Small intestine (tissue), 7 donors: ENCODE data around the gene LPP. TPM values are rescaled to one million over a fixed set of nuclear protein-coding genes. Genes with fewer than 3 reads are reported as not detected.

Source experiments
- DNase-seq, 2 donors: peaks; one replicate each; pipeline versions ENCODE4 v3.0.0 to v3.0.0-alpha.2; 2013
- FAIRE-seq: peaks from 2 replicates; lab custom pipeline; 2012; peaks lifted over from hg19 to GRCh38; lab: Jason Lieb, UNC
- H3K27ac ChIP-seq, 3 donors: one replicate each; pipeline ENCODE4 v1.5.1; 2013; ENCODE audit warnings: low read length in 2 of 3, mild to moderate bottlenecking in 2 of 3, control low read depth in 1 of 3, inconsistent platforms in 1 of 3, low read depth in 1 of 3, moderate library complexity in 1 of 3
- H3K27me3 ChIP-seq, 3 donors: one replicate each; pipeline ENCODE4 v1.6.1; 2013; ENCODE audit warnings: low read length in 3 of 3, inconsistent platforms in 1 of 3; ENCODE audit not compliant: control insufficient read depth in 3 of 3, insufficient read depth in 3 of 3
- H3K36me3 ChIP-seq, 3 donors: one replicate each; pipeline ENCODE4 v1.6.1; 2013; ENCODE audit warnings: low read length in 3 of 3, inconsistent platforms in 1 of 3, low read depth in 1 of 3, mild to moderate bottlenecking in 1 of 3, moderate library complexity in 1 of 3; ENCODE audit not compliant: control insufficient read depth in 3 of 3, insufficient read depth in 2 of 3
- H3K4me1 ChIP-seq, 3 donors: one replicate each; pipeline ENCODE4 v1.6.1; 2013; ENCODE audit warnings: low read length in 2 of 3, inconsistent platforms in 1 of 3, low read depth in 1 of 3, mild to moderate bottlenecking in 1 of 3, moderate library complexity in 1 of 3; ENCODE audit not compliant: control insufficient read depth in 3 of 3, insufficient read depth in 2 of 3
- H3K4me3 ChIP-seq, 3 donors: one replicate each; pipeline ENCODE4 v1.5.1; 2013; ENCODE audit warnings: low read length in 3 of 3, control low read depth in 1 of 3, inconsistent platforms in 1 of 3, low read depth in 1 of 3, mild to moderate bottlenecking in 1 of 3, moderate library complexity in 1 of 3
- H3K9me3 ChIP-seq, 2 donors: one replicate each; pipeline ENCODE4 v1.6.1; 2013; ENCODE audit warnings: low read depth in 1 of 2, low read length in 1 of 2; ENCODE audit not compliant: control insufficient read depth in 2 of 2, insufficient read depth in 1 of 2
- WGBS, 3 donors: extraction: QIAGEN DNeasy Blood & Tissue Kit; methylation state at CpG; one replicate each; pipeline ENCODE4 v1.1.7; 2013; 5-methylcytosine and 5-hydroxymethylcytosine counted together
- polyA plus RNA-seq, 4 donors: library from polyadenylated mRNA; stranded (reverse) in 3 of 4; unstranded in 1 of 4; fragments of 200-250 nt in 3 of 4; fragments of 120-200 nt in 1 of 4; gene quantifications; one replicate each; pipeline versions ENCODE4 v1.2.1 to v1.2.3, GENCODE V29; 2013
- donor health status: healthy with polysubstance abuse.
- donor health status: control.
- donor health status: control.
- donor health status: Bipolar disorder and iron deficiency.
- donor health status: healthy.

Gene LPP
- polyA plus RNA-seq, 4 donors, result 5.4 to 35.8 (median 12.4) TPM

- Histone ChIP-seq H3K9me3 (no peaks in the 10 kb centered on the region), H3K36me3 (no peaks in the 10 kb centered on the region), H3K27me3 (no peaks in the 10 kb centered on the region), H3K27ac (no peak overlapping the region), H3K4me1 (no peaks in the 10 kb centered on the region), H3K4me3 (no peak overlapping the region)
- DNase-seq (no peak), FAIRE-seq (no peak)
Measured at GRCh38 chr3:188590557-188590956, 436.6 kb downstream of the LPP start.

GRCh38 chr3:188594139-188594538, 440.2 kb downstream of the LPP start:
- H3K36me3 ChIP-seq, result no peaks in the 10 kb centered on the region
- no peaks in the 10 kb centered on the region for H3K27me3 ChIP-seq
- H3K9me3 ChIP-seq, result no peaks in the 10 kb centered on the region
- H3K4me3 ChIP-seq, result no peak overlapping the region
- 61 to 84% (median 84%) methylated on average over 2 of the region's 2 CpGs for WGBS, 3 donors
- H3K27ac ChIP-seq, result no peak overlapping the region
- FAIRE-seq (no peak), DNase-seq (no peak)
- no peaks in the 10 kb centered on the region for H3K4me1 ChIP-seq

GRCh38 chr3:188595890-188596376, 442.0 kb downstream of the LPP start:
- Histone ChIP-seq H3K36me3 (no peaks in the 10 kb centered on the region), H3K27ac (no peak overlapping the region), H3K27me3 (no peaks in the 10 kb centered on the region), H3K4me3 (no peak overlapping the region), H3K4me1 (no peaks in the 10 kb centered on the region), H3K9me3 (no peaks in the 10 kb centered on the region)
- FAIRE-seq (no peak), DNase-seq (no peak)
- 64 to 89% (median 86%) methylated on average over 5 of the region's 5 CpGs for WGBS, 3 donors

DNA sequence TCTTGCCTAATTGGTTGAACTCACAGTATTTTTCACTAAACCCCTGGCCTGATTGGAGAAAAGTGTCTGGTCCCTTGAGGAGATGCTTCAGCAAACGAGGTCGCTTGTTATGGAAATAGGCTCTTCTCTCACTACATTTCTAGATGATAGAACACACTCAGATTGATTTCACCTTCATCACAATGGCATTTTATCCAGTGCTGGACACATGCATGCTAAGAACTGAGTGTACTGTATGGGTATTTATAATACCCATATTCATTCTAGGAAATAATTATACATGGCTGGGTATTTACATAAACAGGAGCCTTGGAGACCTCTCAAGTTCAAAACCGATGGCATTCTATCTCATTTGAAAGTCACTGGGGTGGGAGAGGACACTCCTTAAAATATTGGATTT, 444.9 kb downstream of the LPP start:
- no peaks in the 10 kb centered on the region for H3K9me3 ChIP-seq
- H3K4me3 ChIP-seq, result no peak overlapping the region
- no peaks in the 10 kb centered on the region for H3K4me1 ChIP-seq
- DNase-seq (no peak), FAIRE-seq (no peak)
- no peaks in the 10 kb centered on the region for H3K27me3 ChIP-seq
- WGBS, 3 donors, result 80 to 86% (median 84%) methylated on average over 3 of the region's 3 CpGs
- no peaks in the 10 kb centered on the region for H3K36me3 ChIP-seq
- H3K27ac ChIP-seq, result no peak overlapping the region

- DNase-seq (no peak), FAIRE-seq (no peak)
- Histone ChIP-seq H3K4me1 (no peaks in the 10 kb centered on the region), H3K27me3 (no peaks in the 10 kb centered on the region), H3K27ac (no peak overlapping the region), H3K36me3 (no peaks in the 10 kb centered on the region), H3K4me3 (no peak overlapping the region), H3K9me3 (no peaks in the 10 kb centered on the region)
Measured at GRCh38 chr3:188602111-188602510, 448.2 kb downstream of the LPP start.

DNA sequence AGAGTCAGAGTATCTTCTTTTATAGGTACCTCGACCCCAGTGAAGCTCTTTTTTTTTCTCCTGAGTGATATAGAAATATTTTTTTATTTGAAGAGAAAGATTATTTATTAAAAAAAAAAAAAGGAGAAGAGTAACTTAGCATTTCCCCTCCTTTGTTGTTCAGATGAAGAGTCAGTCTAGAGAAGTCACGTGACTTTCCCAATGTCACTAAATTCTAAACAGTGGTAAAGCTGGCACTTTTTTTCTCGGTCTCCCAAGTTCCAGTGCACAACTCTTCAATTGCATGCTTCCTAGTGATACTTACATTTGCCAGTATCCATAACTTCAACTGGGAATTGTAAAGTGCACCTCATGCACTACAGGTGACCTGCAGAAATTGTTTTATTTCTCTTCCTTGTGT, 448.7 kb downstream of the LPP start:
- no peaks in the 10 kb centered on the region for H3K4me1 ChIP-seq
- no peak overlapping the region for H3K4me3 ChIP-seq
- no peak for DNase-seq
- H3K27ac ChIP-seq, result no peak overlapping the region
- no peaks in the 10 kb centered on the region for H3K36me3 ChIP-seq
- FAIRE-seq, result no peak
- 90 to 94% (median 93%) methylated on average over 3 of the region's 3 CpGs for WGBS, 3 donors
- no peaks in the 10 kb centered on the region for H3K27me3 ChIP-seq
- H3K9me3 ChIP-seq, result no peaks in the 10 kb centered on the region

DNA sequence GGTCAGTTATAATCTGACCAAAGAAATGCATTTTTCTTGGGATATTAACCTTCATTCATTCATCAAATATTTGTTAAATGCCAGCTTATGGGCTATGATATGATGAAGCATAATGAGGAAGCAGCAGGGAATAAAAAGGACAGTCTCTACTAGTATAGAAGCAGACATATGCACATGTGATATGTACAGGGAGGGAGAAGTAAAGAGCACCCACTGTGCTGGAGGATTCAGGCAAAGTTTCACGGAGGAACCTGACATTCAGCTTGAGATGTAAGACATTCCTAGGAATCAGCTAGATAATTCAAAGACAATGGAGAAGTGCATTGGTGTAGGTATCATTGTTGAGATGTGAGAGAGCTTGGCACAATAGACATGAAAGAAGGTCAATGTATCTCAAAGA, 450.7 kb downstream of the LPP start:
- Histone ChIP-seq H3K36me3 (peaks cover 0 to 8% (median 3%) of the 10 kb centered on the region in 3 donors), H3K9me3 (peaks cover 0 to 2% of the 10 kb centered on the region in 2 donors), H3K4me3 (no peak overlapping the region), H3K27ac (no peak overlapping the region), H3K4me1 (no peaks in the 10 kb centered on the region), H3K27me3 (no peaks in the 10 kb centered on the region)
- WGBS, 3 donors, result 91 to 100% (median 97%) methylated on average over 1 of the region's 1 CpG
- FAIRE-seq (no peak), DNase-seq (no peak)

GRCh38 chr3:188605231-188605630, 451.3 kb downstream of the LPP start:
- no peak for DNase-seq
- H3K9me3 ChIP-seq, result peaks cover 0 to 2% of the 10 kb centered on the region in 2 donors
- no peak overlapping the region for H3K4me3 ChIP-seq
- H3K27ac ChIP-seq, result no peak overlapping the region
- peaks cover 0 to 10% (median 3%) of the 10 kb centered on the region in 3 donors for H3K36me3 ChIP-seq
- FAIRE-seq, result no peak
- no peaks in the 10 kb centered on the region for H3K27me3 ChIP-seq
- H3K4me1 ChIP-seq, result no peaks in the 10 kb centered on the region

GRCh38 chr3:188605905-188606304, 451.9 kb downstream of the LPP start:
- Histone ChIP-seq H3K9me3 (peaks cover 0 to 2% of the 10 kb centered on the region in 2 donors), H3K4me1 (no peaks in the 10 kb centered on the region), H3K27me3 (no peaks in the 10 kb centered on the region), H3K4me3 (no peak overlapping the region), H3K27ac (no peak overlapping the region), H3K36me3 (peaks cover 0 to 11% (median 3%) of the 10 kb centered on the region in 3 donors)
- no peak for FAIRE-seq
- no peak for DNase-seq
- 94 to 96% (median 94%) methylated on average over 5 of the region's 5 CpGs for WGBS, 3 donors
